ENCODE results near the gene DHX9.

DNA sequence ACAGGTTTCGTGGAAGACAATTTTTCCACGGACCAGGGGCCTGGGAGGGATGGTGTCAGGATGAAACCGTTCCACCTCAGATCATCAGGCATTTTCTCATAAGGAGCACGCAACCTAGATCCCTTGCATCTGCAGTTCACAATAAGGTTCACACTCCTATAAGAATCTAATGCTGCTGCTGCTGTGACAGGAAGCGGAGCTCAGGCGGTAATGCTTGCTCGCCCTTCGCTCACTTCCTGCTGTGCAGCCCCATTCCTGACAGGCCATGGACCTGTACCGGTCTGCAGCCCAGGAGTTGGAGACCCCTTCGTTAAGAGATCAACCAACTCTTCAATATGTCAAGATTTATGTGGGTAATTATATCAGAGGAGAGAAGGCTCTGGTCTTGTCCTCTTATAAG lies 3.3 kb upstream of the DHX9 start:
- TF ChIP-seq, protein P1, sequence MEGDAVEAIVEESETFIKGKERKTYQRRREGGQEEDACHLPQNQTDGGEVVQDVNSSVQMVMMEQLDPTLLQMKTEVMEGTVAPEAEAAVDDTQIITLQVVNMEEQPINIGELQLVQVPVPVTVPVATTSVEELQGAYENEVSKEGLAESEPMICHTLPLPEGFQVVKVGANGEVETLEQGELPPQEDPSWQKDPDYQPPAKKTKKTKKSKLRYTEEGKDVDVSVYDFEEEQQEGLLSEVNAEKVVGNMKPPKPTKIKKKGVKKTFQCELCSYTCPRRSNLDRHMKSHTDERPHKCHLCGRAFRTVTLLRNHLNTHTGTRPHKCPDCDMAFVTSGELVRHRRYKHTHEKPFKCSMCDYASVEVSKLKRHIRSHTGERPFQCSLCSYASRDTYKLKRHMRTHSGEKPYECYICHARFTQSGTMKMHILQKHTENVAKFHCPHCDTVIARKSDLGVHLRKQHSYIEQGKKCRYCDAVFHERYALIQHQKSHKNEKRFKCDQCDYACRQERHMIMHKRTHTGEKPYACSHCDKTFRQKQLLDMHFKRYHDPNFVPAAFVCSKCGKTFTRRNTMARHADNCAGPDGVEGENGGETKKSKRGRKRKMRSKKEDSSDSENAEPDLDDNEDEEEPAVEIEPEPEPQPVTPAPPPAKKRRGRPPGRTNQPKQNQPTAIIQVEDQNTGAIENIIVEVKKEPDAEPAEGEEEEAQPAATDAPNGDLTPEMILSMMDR (IDR thresholded peaks at IDR 0.05; ENCODE audit: borderline replicate concordance, extremely low read depth, low read length, poor library complexity, severe bottlenecking) = no peak
- TF ChIP-seq EZH2 (IDR thresholded peaks at IDR 0.05; ENCODE audit: borderline replicate concordance, low read depth, low read length, severe bottlenecking) = no peak

Measured in DND-41 (cell line).